IPS-20b (cell line): Measurements from ENCODE around the gene ANKRD28.

Experiments
- H3K27ac ChIP-seq: one replicate; pipeline ENCODE4 v1.5.1; 2013; ENCODE audit warnings: low read length
- H3K27me3 ChIP-seq: 2 replicates; pipeline ENCODE4 v1.6.1; 2013; ENCODE audit warnings: mild to moderate bottlenecking, low read length, inconsistent platforms; ENCODE audit not compliant: insufficient read depth
- H3K36me3 ChIP-seq: 2 replicates; pipeline ENCODE4 v1.6.1; 2013; ENCODE audit warnings: low read depth, mild to moderate bottlenecking, inconsistent platforms, low read length, moderate library complexity; ENCODE audit not compliant: insufficient read depth
- H3K4me1 ChIP-seq: 2 replicates; pipeline ENCODE4 v1.6.1; 2013; ENCODE audit warnings: mild to moderate bottlenecking, control low read depth, inconsistent platforms, low read length, moderate library complexity; ENCODE audit not compliant: insufficient read depth
- H3K4me3 ChIP-seq: 2 replicates; pipeline ENCODE4 v1.5.1; 2013; ENCODE audit warnings: mild to moderate bottlenecking, low read length, inconsistent platforms
- H3K9ac ChIP-seq: 2 replicates; pipeline ENCODE4 v1.6.1; 2013; ENCODE audit warnings: low read depth, mild to moderate bottlenecking, inconsistent platforms, low read length, moderate library complexity
- H3K9me3 ChIP-seq: 2 replicates; pipeline ENCODE4 v1.6.1; 2013; ENCODE audit warnings: mild to moderate bottlenecking, low read depth, low read length, inconsistent platforms; ENCODE audit not compliant: insufficient read depth

The ANKRD28 gene

GRCh38 chr3:15638193-15638890, 159.4 kb downstream of the ANKRD28 start:
- no peak overlapping the region for H3K4me3 ChIP-seq
- no peak overlapping the region for H3K27ac ChIP-seq
- peaks cover 25% of the 10 kb centered on the region for H3K4me1 ChIP-seq
- H3K9me3 ChIP-seq, result no peaks in the 10 kb centered on the region
- no peaks in the 10 kb centered on the region for H3K27me3 ChIP-seq
- H3K9ac ChIP-seq, result no peak overlapping the region
- no peaks in the 10 kb centered on the region for H3K36me3 ChIP-seq

- Histone ChIP-seq H3K4me3 (no peak overlapping the region), H3K9ac (no peak overlapping the region), H3K36me3 (no peaks in the 10 kb centered on the region), H3K4me1 (peaks cover 31% of the 10 kb centered on the region), H3K9me3 (no peaks in the 10 kb centered on the region), H3K27ac (no peak overlapping the region), H3K27me3 (no peaks in the 10 kb centered on the region)
Measured at GRCh38 chr3:15637131-15637951, 160.4 kb downstream of the ANKRD28 start.

GRCh38 chr3:15636028-15636709, 161.6 kb downstream of the ANKRD28 start:
- Histone ChIP-seq H3K9ac (no peak overlapping the region), H3K27ac (no peak overlapping the region), H3K9me3 (no peaks in the 10 kb centered on the region), H3K4me1 (peaks cover 43% of the 10 kb centered on the region), H3K4me3 (no peak overlapping the region), H3K36me3 (no peaks in the 10 kb centered on the region), H3K27me3 (no peaks in the 10 kb centered on the region)

GRCh38 chr3:15635121-15635661, 162.6 kb downstream of the ANKRD28 start:
- H3K4me3 ChIP-seq, result no peak overlapping the region
- H3K27me3 ChIP-seq, result no peaks in the 10 kb centered on the region
- peaks cover 52% of the 10 kb centered on the region for H3K4me1 ChIP-seq
- no peaks in the 10 kb centered on the region for H3K36me3 ChIP-seq
- no peak overlapping the region for H3K27ac ChIP-seq
- H3K9me3 ChIP-seq, result no peaks in the 10 kb centered on the region
- H3K9ac ChIP-seq, result no peak overlapping the region

GRCh38 chr3:15634671-15635070, 163.1 kb downstream of the ANKRD28 start:
- Histone ChIP-seq H3K27me3 (no peaks in the 10 kb centered on the region), H3K36me3 (no peaks in the 10 kb centered on the region), H3K27ac (no peak overlapping the region), H3K9me3 (no peaks in the 10 kb centered on the region), H3K9ac (no peak overlapping the region), H3K4me1 (peaks cover 52% of the 10 kb centered on the region), H3K4me3 (no peak overlapping the region)

GRCh38 chr3:15633766-15634598, 163.8 kb downstream of the ANKRD28 start:
- Histone ChIP-seq H3K9me3 (no peaks in the 10 kb centered on the region), H3K9ac (peak overlapping the region; percentile 38; the same call in 1 of the 2 replicates), H3K27ac (peak overlapping the region; percentile 72), H3K4me1 (peaks cover 52% of the 10 kb centered on the region), H3K4me3 (peak overlapping the region; percentile 38; the same call in 1 of the 2 replicates), H3K36me3 (no peaks in the 10 kb centered on the region), H3K27me3 (no peaks in the 10 kb centered on the region)

- Histone ChIP-seq H3K27me3 (no peaks in the 10 kb centered on the region), H3K36me3 (no peaks in the 10 kb centered on the region), H3K4me3 (peak overlapping the region; percentile 38; the same call in 1 of the 2 replicates), H3K9ac (peak overlapping the region; percentile 38; the same call in 1 of the 2 replicates), H3K27ac (peak overlapping the region; percentile 72), H3K4me1 (peaks cover 52% of the 10 kb centered on the region), H3K9me3 (no peaks in the 10 kb centered on the region)
Measured at GRCh38 chr3:15633159-15633558, 164.6 kb downstream of the ANKRD28 start.

GRCh38 chr3:15632212-15632580, 165.6 kb downstream of the ANKRD28 start:
- Histone ChIP-seq H3K27ac (peak overlapping the region; percentile 21), H3K9ac (no peak overlapping the region; the same call in 1 of the 2 replicates), H3K9me3 (no peaks in the 10 kb centered on the region), H3K27me3 (no peaks in the 10 kb centered on the region), H3K4me3 (no peak overlapping the region), H3K36me3 (no peaks in the 10 kb centered on the region), H3K4me1 (peaks cover 52% of the 10 kb centered on the region)

- Histone ChIP-seq H3K27ac (peak overlapping the region; percentile 21), H3K9me3 (no peaks in the 10 kb centered on the region), H3K4me1 (peaks cover 52% of the 10 kb centered on the region), H3K27me3 (no peaks in the 10 kb centered on the region), H3K4me3 (no peak overlapping the region), H3K9ac (no peak overlapping the region; the same call in 1 of the 2 replicates), H3K36me3 (no peaks in the 10 kb centered on the region)
Measured at GRCh38 chr3:15631426-15632211, 166.2 kb downstream of the ANKRD28 start.

GRCh38 chr3:15630646-15631350, 167.0 kb downstream of the ANKRD28 start:
- H3K9me3 ChIP-seq, result no peaks in the 10 kb centered on the region
- H3K4me1 ChIP-seq, result peaks cover 47% of the 10 kb centered on the region
- no peak overlapping the region for H3K27ac ChIP-seq
- H3K27me3 ChIP-seq, result no peaks in the 10 kb centered on the region
- no peak overlapping the region for H3K9ac ChIP-seq
- H3K36me3 ChIP-seq, result no peaks in the 10 kb centered on the region
- H3K4me3 ChIP-seq, result no peak overlapping the region
